GM18505 (cell line): Measurements from ENCODE around the gene GPSM1.

Experiments used
- ATAC-seq: cut with Tn5 transposase; IDR thresholded peaks from one replicate; pipeline ENCODE4 v1.9.1; 2021; ENCODE audit not compliant: unreplicated experiment
- POLR2A ChIP-seq: IDR thresholded peaks from 4 replicates; pipeline ENCODE4 v1.6.1; 2011; ENCODE audit warnings: borderline replicate concordance; ENCODE audit not compliant: insufficient read depth, insufficient read length; ENCODE audit errors: extremely low read depth

GPSM1 gene

GRCh38 chr9:136332482-136332983, 5.2 kb downstream of the GPSM1 start:
- no peak for ATAC-seq
- TF ChIP-seq POLR2A = no peak

GRCh38 chr9:136333045-136333444, 5.7 kb downstream of the GPSM1 start:
- ATAC-seq = no peak
- TF ChIP-seq POLR2A = no peak

- no peak for ATAC-seq
- TF ChIP-seq POLR2A = no peak
These were observed 6.1 kb downstream of the GPSM1 start for GRCh38 chr9:136333486-136333885.

GRCh38 chr9:136334541-136334940, 7.2 kb downstream of the GPSM1 start:
- ATAC-seq = no peak

GRCh38 chr9:136335296-136336155, 8.2 kb downstream of the GPSM1 start:
- TF ChIP-seq POLR2A = no peak
- ATAC-seq = no peak

More at GRCh38 chr9:136334541-136334940, 7.2 kb downstream of the GPSM1 start:
- no peak for TF ChIP-seq POLR2A

GRCh38 chr9:136336156-136336870, 9.0 kb downstream of the GPSM1 start:
- no peak for TF ChIP-seq POLR2A
- no peak for ATAC-seq

GRCh38 chr9:136336881-136337280, 9.5 kb downstream of the GPSM1 start:
- TF ChIP-seq POLR2A = no peak

GRCh38 chr9:136337416-136338395, 10.4 kb downstream of the GPSM1 start:
- TF ChIP-seq POLR2A = no peak
- no peak for ATAC-seq

More at GRCh38 chr9:136336881-136337280, 9.5 kb downstream of the GPSM1 start:
- ATAC-seq = no peak

- TF ChIP-seq POLR2A = no peak
- no peak for ATAC-seq
These were observed 11.2 kb downstream of the GPSM1 start for GRCh38 chr9:136338511-136338910.

- TF ChIP-seq POLR2A = no peak
- ATAC-seq = no peak
These were observed 12.0 kb downstream of the GPSM1 start for GRCh38 chr9:136339173-136339957.

GRCh38 chr9:136339958-136340310, 12.6 kb downstream of the GPSM1 start:
- TF ChIP-seq POLR2A = no peak
- ATAC-seq = no peak
